ENCODE measurements around the gene ZNF37A. TPM values are rescaled to one million over a fixed set of nuclear protein-coding genes. Genes with fewer than 3 reads are reported as not detected.
"Not testable (repeated sequence)": the region's sequence is repeated elsewhere in the genome, so short reads cannot be mapped to it uniquely, and the experiment has no call there.

Gene ZNF37A
- total RNA-seq, 1 donor from 2014 or later, result 20.8 TPM

- peaks cover 61% of the 10 kb centered on the region for H3K9me3 Mint-ChIP-seq
- POLR2A ChIA-PET, result no interaction called here
- no peak for TF ChIP-seq CTCF (IDR thresholded peaks at IDR 0.05)
- intact Hi-C loops (cut with micrococcal nuclease), result no loop called here
- H3K27me3 Mint-ChIP-seq, result no peaks in the 10 kb centered on the region
- no peak overlapping the region for H3K27ac Mint-ChIP-seq
- no peaks in the 10 kb centered on the region for H3K4me1 Mint-ChIP-seq
- CTCF ChIA-PET, result no interaction called here
- DNase-seq (no peak), ATAC-seq (ENCODE audit: low read depth) (no peak)
- no peak overlapping the region for H3K4me3 Mint-ChIP-seq
- H3K36me3 Mint-ChIP-seq (ENCODE audit: low read depth), result peaks cover 64% of the 10 kb centered on the region
Observed at GRCh38 chr10:38119038-38119437, 24.9 kb downstream of the ZNF37A start.

GRCh38 chr10:38127812-38128211, 33.7 kb downstream of the ZNF37A start:
- no peaks in the 10 kb centered on the region for H3K4me1 Mint-ChIP-seq
- ChIA-PET POLR2A (no interaction called here), CTCF (no interaction called here)
- ATAC-seq (ENCODE audit: low read depth) (no peak), DNase-seq (no peak)
- peaks cover 17% of the 10 kb centered on the region for H3K36me3 Mint-ChIP-seq (ENCODE audit: low read depth)
- H3K27me3 Mint-ChIP-seq, result no peaks in the 10 kb centered on the region
- H3K9me3 Mint-ChIP-seq, result peaks cover 54% of the 10 kb centered on the region
- H3K27ac Mint-ChIP-seq, result no peak overlapping the region
- H3K4me3 Mint-ChIP-seq, result no peak overlapping the region
- TF ChIP-seq CTCF (IDR thresholded peaks at IDR 0.05), result no peak
- intact Hi-C loops (cut with micrococcal nuclease), result no loop called here

- Mint-ChIP-seq H3K27ac (no peak overlapping the region), H3K9me3 (no peaks in the 10 kb centered on the region), H3K27me3 (no peaks in the 10 kb centered on the region), H3K4me3 (no peak overlapping the region), H3K36me3 (ENCODE audit: low read depth) (no peaks in the 10 kb centered on the region), H3K4me1 (no peaks in the 10 kb centered on the region)
- ATAC-seq (ENCODE audit: low read depth), result no peak
- intact Hi-C loops (cut with micrococcal nuclease), result no loop called here
- ChIA-PET CTCF (no interaction called here), POLR2A (no interaction called here)
- no peak for DNase-seq
- TF ChIP-seq CTCF (IDR thresholded peaks at IDR 0.05), result no peak
Observed at GRCh38 chr10:38143587-38143986, 49.5 kb downstream of the ZNF37A start.

GRCh38 chr10:38146579-38147333, 52.6 kb downstream of the ZNF37A start:
- H3K36me3 Mint-ChIP-seq (ENCODE audit: low read depth), result no peaks in the 10 kb centered on the region
- CTCF ChIA-PET, result no interaction called here
- no peak for TF ChIP-seq CTCF (IDR thresholded peaks at IDR 0.05)
- H3K27ac Mint-ChIP-seq, result no peak overlapping the region
- POLR2A ChIA-PET, result no interaction called here
- no peaks in the 10 kb centered on the region for H3K9me3 Mint-ChIP-seq
- H3K4me3 Mint-ChIP-seq, result no peak overlapping the region
- intact Hi-C loops (cut with micrococcal nuclease), result no loop called here
- ATAC-seq (ENCODE audit: low read depth), result no peak
- no peaks in the 10 kb centered on the region for H3K27me3 Mint-ChIP-seq
- H3K4me1 Mint-ChIP-seq, result no peaks in the 10 kb centered on the region
- no peak for DNase-seq

GRCh38 chr10:38147686-38148085, 53.5 kb downstream of the ZNF37A start:
- CTCF ChIA-PET, result no interaction called here
- TF ChIP-seq CTCF (IDR thresholded peaks at IDR 0.05), result no peak
- no peaks in the 10 kb centered on the region for H3K27me3 Mint-ChIP-seq
- ATAC-seq (ENCODE audit: low read depth) (no peak), DNase-seq (no peak)
- no peak overlapping the region for H3K4me3 Mint-ChIP-seq
- no peaks in the 10 kb centered on the region for H3K36me3 Mint-ChIP-seq (ENCODE audit: low read depth)
- intact Hi-C loops (cut with micrococcal nuclease), result no loop called here
- no peak overlapping the region for H3K27ac Mint-ChIP-seq
- POLR2A ChIA-PET, result no interaction called here
- no peaks in the 10 kb centered on the region for H3K9me3 Mint-ChIP-seq
- H3K4me1 Mint-ChIP-seq, result no peaks in the 10 kb centered on the region

GRCh38 chr10:38150891-38151463, 56.8 kb downstream of the ZNF37A start:
- H3K4me3 Mint-ChIP-seq; CTCF ChIA-PET; ATAC-seq (ENCODE audit: low read depth); intact Hi-C loops (cut with micrococcal nuclease); H3K27ac Mint-ChIP-seq; H3K4me1 Mint-ChIP-seq; DNase-seq; POLR2A ChIA-PET; H3K27me3 Mint-ChIP-seq; H3K36me3 Mint-ChIP-seq (ENCODE audit: low read depth); H3K9me3 Mint-ChIP-seq: not testable (repeated sequence)
